Spinal cord (tissue), 10 donors: ENCODE results near the gene ABCD3. TPM values are rescaled to one million over a fixed set of nuclear protein-coding genes. Genes with fewer than 3 reads are reported as not detected.
"Not testable (repeated sequence)": the region's sequence is repeated elsewhere in the genome, so short reads cannot be mapped to it uniquely, and the experiment has no call there.

Experiments
- DNase-seq, 6 donors: peaks; one replicate each; pipeline versions ENCODE4 v3.0.0 to v3.0.0-alpha.2; 2013 to 2015; ENCODE audit warnings: low spot score in 6 of 6, low read depth in 4 of 6
- H3K27ac ChIP-seq: one replicate; pipeline ENCODE4 v1.5.1; 2013; ENCODE audit warnings: low read depth, low read length, control low read depth
- H3K27me3 ChIP-seq: one replicate; pipeline ENCODE4 v1.6.1; 2013; ENCODE audit warnings: low read length; ENCODE audit not compliant: control insufficient read depth, insufficient read depth
- H3K36me3 ChIP-seq: one replicate; pipeline ENCODE4 v1.6.1; 2013; ENCODE audit warnings: low read length; ENCODE audit not compliant: control insufficient read depth, insufficient read depth
- H3K4me1 ChIP-seq: one replicate; pipeline ENCODE4 v1.6.1; 2013; ENCODE audit warnings: low read length; ENCODE audit not compliant: control insufficient read depth, insufficient read depth
- H3K4me3 ChIP-seq: one replicate; pipeline ENCODE4 v1.5.1; 2013; ENCODE audit warnings: low read depth, low read length, control low read depth
- H3K9me3 ChIP-seq: one replicate; pipeline ENCODE4 v1.6.1; 2013; ENCODE audit warnings: low read length; ENCODE audit not compliant: control insufficient read depth, insufficient read depth
- WGBS: methylation state at CpG from one replicate; pipeline ENCODE4 v1.1.5; 2013; ENCODE audit warnings: missing lambda C conversion rate; ENCODE audit not compliant: insufficient coverage; 5-methylcytosine and 5-hydroxymethylcytosine counted together
- long read RNA-seq, 4 donors: transcript quantifications; one replicate each; lab custom pipeline, GENCODE V29; 2026
- polyA plus RNA-seq, 2 donors: library from polyadenylated mRNA; unstranded; fragments of 120-200 nt; gene quantifications; one replicate each; pipeline ENCODE4 v1.2.1, GENCODE V29; 2013; ENCODE audit not compliant: insufficient read length in 2 of 2
- total RNA-seq, 2 donors: library from RNA; depleted of rRNA in 1 of 2; stranded (reverse); fragments of 120-200 nt in 1 of 2; fragments of >200 nt in 1 of 2; gene quantifications; one replicate each; pipeline versions ENCODE4 v1.2.3 to v1.2.4, GENCODE V29; 2013 to 2014
- donor health status: healthy.

The ABCD3 gene
- total RNA-seq: 10 to 100 TPM; 52.9 to 95.5 TPM
- 10 to 100 TPM; 53.7 to 68.3 TPM for polyA plus RNA-seq
- long read RNA-seq, donor 1, partial matches to known transcripts: 14 of 20 reads
- long read RNA-seq, donor 1, other reads (novel, unspliced or antisense): 0 of 20 reads
- long read RNA-seq, donor 2, partial matches to known transcripts: 0 of 3 reads
- long read RNA-seq, donor 2, other reads (novel, unspliced or antisense): 0 of 3 reads
- long read RNA-seq, donor 3, full-length matches to known transcripts: 7 of 13 reads
- long read RNA-seq, donor 3, partial matches to known transcripts: 6 of 13 reads
- long read RNA-seq, donor 3, other reads (novel, unspliced or antisense): 0 of 13 reads
- long read RNA-seq, donor 4, partial matches to known transcripts: 26 of 30 reads
- long read RNA-seq, donor 4, other reads (novel, unspliced or antisense): 0 of 30 reads

DNA sequence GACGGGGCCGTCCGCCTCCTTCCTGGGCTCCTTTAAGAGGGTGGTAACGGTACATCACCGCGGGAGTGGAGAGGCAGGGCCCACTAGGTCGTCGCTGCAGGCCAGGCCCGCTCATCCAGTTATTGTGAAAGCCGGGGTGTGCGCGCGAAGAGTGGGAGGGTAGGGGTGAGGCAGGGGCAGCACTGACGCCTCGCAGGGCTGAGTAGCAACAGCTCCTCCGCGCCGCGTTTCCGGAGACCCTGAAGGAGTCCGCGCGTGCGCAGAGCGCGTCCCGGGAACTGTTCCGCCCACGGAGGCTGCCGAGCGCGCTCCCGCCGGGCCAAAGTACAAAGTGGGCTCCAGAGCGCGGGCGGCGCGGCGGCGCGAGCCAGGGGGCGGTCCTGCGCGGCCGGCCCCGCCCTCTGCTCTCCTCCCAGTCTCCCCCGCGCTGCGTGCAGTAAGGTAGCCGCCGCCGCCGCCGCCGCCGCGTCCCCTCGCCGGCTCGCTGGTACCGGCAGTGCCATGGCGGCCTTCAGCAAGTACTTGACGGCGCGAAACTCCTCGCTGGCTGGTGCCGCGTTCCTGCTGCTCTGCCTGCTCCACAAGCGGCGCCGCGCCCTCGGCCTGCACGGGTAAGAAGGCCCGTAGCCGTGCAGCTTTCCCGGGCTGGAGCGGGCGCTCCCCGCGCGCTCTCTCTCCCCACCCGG lies at the start of gene ABCD3:
TSS of gene ABCD3 (plus strand) at position 412 of the 686 bp plus-strand sequence. CDS start at position 502, 90 bp downstream.
- peak within 1 kb of the TSS; percentile 100 for H3K27ac ChIP-seq
- 0% methylated on average over 84 of the region's 84 CpGs for WGBS

DNA sequence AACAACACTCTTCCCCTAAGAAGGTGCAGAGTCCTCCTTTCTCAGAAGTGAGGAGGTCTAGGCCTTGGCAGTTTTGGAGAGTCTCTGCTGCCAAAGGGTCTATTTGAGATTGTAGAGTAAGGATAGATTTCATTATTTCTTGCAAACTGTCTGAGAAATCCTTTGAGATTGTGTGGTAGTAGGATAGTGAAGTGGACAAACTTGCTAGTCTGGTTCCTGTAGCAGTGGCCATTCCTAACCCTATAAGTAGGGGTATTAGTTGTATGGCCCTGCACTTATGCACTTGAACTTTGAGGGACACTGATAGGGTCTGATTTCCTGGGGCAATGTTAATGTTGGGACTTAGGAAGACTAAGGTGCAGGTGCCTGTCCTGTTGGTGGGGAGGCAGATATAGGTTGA lies 45.4 kb upstream of the ABCD3 start:
- DNase-seq, H3K27ac ChIP-seq, H3K4me3 ChIP-seq, H3K9me3 ChIP-seq, H3K27me3 ChIP-seq, H3K36me3 ChIP-seq, H3K4me1 ChIP-seq: not testable (repeated sequence)

More for the DNA sequence above, at the start of gene ABCD3:
- Histone ChIP-seq H3K9me3 (no peaks in the 10 kb centered on the region), H3K4me1 (peaks cover 8% of the 10 kb centered on the region), H3K27me3 (no peaks in the 10 kb centered on the region), H3K36me3 (no peaks in the 10 kb centered on the region), H3K4me3 (peak within 1 kb of the TSS; percentile 81)
- DNase-seq: peak; percentile 90 to 99 (median 95)

DNA sequence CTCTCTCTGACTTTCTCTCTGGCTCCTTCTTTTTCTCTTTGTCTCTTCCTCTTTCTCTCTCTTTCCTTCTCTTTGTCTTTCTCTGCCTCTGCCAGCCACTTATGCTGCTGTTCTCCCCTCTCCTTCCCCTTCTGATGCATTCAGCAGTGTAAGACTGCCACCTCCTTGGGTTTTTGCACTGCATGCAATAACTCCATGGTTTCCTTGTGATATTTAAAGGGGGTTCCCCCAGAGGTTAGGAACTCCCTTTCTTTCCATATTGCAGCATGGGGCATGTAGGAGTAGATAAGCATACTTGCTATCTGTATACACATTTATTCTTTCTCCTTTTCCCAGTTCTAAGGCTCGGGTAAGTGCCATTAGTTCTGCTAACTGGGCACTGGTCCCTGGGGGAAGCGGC lies 44.9 kb upstream of the ABCD3 start:
- not testable (repeated sequence) for H3K27me3 ChIP-seq, H3K4me3 ChIP-seq, H3K4me1 ChIP-seq, DNase-seq, H3K36me3 ChIP-seq, H3K9me3 ChIP-seq, H3K27ac ChIP-seq
- no CpG with 5 or more reads among the region's 2 CpGs for WGBS

DNA sequence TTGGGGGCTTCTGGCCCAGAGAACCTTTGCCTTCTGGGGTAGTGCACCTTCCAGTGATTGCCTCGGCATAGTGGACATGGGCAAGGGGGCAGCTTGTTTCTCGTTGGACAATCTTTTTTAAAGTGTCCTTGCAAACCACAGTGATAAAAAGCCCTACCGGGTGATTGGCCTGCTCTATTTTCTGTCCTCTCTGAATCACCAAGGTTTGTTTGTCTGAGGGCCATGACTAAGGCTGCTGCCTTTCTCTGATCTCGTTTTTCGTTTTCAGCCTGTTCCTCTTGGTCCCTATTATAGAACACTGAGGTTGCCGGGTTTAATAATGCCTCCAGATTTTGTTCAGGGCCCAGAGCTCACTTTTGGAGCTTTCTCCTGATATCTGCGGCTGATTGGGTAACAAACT lies 42.5 kb upstream of the ABCD3 start:
- not testable (repeated sequence) for H3K4me3 ChIP-seq, H3K27ac ChIP-seq, H3K27me3 ChIP-seq, DNase-seq, H3K36me3 ChIP-seq, H3K4me1 ChIP-seq, H3K9me3 ChIP-seq
- 84% methylated on average over 6 of the region's 7 CpGs for WGBS

DNA sequence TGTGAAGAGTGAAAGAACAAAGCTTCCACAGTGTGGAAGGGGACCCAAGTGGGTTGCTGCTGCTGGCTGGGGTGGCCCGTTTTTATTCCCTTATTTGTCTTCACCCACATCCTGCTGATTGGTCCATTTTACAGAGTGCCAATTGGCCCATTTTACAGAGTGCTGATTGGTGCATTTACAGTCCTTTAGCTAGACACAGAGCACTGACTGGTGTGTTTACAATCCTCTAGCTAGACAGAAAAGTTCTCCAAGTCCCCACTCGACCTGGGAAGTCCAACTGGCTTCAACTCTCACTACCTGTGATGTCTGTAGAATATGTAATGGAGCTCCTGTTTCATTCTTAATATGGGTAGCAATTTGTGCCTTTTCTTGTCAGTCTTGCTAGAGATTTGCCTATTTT lies 39.7 kb upstream of the ABCD3 start:
- H3K27ac ChIP-seq, H3K27me3 ChIP-seq, H3K4me3 ChIP-seq, H3K36me3 ChIP-seq, H3K9me3 ChIP-seq, DNase-seq, H3K4me1 ChIP-seq: not testable (repeated sequence)
- WGBS: 86% methylated on average over 1 of the region's 2 CpGs

DNA sequence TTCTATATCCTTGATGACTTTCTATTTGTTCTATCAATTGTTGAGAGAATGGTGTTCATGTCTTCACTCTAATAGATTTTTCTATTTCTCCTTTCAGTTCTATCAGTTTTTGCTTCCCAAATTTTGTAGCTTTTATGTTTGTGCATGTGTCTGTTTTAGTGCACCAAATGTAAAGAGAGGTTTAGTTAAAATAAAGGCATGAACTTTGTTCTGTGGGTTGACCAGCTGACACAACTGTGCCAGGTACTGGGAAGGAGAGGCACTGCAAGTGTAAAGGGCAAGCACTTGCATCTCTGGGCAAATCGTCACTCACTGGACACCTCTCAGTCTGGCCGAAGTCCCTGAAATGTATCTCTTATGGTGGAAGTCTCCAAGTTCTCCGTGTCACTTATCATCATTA lies 38.6 kb upstream of the ABCD3 start:
- H3K9me3 ChIP-seq: no peaks in the 10 kb centered on the region
- H3K4me1 ChIP-seq: no peaks in the 10 kb centered on the region
- DNase-seq: no peak
- no CpG with 5 or more reads among the region's 3 CpGs for WGBS
- no peaks in the 10 kb centered on the region for H3K27me3 ChIP-seq
- H3K4me3 ChIP-seq: no peak overlapping the region
- H3K27ac ChIP-seq: no peak overlapping the region
- H3K36me3 ChIP-seq: no peaks in the 10 kb centered on the region

DNA sequence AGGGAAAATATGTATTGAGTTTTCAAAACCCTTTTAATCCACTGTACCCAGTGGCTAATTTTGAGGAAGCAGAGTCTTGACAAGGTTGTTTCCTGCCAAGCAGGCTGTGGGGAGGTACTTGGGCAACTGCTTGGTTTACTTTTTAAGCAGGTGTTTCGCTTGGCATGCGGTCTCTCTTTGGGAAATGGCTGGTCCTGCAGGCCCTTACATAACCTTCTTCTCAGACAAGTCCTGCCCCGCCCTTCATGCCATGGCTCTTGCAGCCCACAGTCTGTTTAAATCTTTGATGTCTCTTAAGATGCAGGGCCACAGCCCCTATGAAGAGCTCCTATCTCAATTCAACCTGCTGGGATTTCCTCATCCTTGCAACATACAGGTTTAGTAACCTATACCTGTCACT lies 36.0 kb upstream of the ABCD3 start:
- no peaks in the 10 kb centered on the region for H3K9me3 ChIP-seq
- no peak for DNase-seq
- 87% methylated on average over 3 of the region's 3 CpGs for WGBS

DNA sequence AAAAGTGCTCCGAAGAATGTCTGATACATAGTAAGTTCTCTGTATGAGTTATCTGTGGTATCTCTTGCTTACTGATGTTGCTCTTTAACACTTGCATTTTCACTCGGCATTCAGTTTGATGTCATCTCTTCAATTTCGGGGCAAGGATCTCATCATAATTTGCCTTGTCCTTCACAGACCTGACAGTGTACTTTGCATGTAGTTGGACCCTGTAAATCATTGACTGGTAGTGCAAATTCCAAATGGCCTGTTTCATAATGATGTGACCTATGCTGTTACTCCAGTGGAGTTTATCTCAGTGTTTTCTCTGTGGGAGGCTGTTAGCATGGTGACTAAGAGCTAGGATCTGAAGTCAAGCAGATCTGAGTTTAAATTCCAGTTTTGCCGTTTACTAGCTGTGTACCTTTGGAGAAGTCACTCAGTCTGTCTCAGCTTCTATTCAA lies 34.2 kb upstream of the ABCD3 start:
- H3K36me3 ChIP-seq: no peaks in the 10 kb centered on the region
- no peak overlapping the region for H3K4me3 ChIP-seq
- no peaks in the 10 kb centered on the region for H3K9me3 ChIP-seq
- H3K27me3 ChIP-seq: no peaks in the 10 kb centered on the region
- DNase-seq: no peak
- no peak overlapping the region for H3K27ac ChIP-seq
- WGBS: no CpG with 5 or more reads among the region's 4 CpGs
- H3K4me1 ChIP-seq: no peaks in the 10 kb centered on the region

More for the DNA sequence above, 36.0 kb upstream of the ABCD3 start:
- Histone ChIP-seq H3K27ac (no peak overlapping the region), H3K27me3 (no peaks in the 10 kb centered on the region), H3K36me3 (no peaks in the 10 kb centered on the region), H3K4me3 (no peak overlapping the region), H3K4me1 (no peaks in the 10 kb centered on the region)

DNA sequence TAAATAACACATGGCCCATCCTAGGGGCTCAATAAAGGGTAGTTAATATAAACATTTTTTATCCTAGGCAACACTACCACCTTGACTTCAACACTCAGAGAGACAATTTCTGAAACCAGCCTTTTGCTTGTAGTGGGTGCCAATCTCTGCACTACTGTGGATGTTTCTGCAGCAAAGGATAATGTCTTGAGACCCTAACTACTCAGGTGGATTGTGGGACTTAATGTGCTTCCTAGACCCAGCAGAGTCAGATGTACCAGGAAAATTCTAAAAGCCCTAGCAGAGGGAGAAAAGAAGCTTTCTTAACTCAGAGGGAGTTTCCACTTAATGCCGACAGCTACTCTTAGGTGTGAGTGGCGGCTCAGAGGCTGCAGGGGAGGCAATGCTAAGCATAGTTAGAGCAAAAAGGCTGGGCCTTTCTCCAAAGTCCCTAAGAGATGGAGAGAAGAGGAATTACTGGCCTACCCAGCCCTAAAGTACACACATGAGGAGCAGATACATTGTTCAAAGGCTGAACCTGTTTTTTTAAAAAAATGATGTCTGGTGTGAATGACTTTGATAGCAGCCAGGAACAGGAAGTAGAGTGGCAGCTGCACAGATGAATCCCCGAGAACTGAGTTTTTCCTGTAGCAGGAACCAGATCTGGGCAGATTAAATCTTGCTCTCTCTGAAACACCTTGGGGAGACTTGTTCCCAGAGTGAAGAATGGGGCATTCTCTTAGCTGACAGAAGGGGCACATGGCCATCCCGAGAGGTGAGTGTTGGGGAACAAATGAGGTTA lies 33.5 kb upstream of the ABCD3 start:
- no peaks in the 10 kb centered on the region for H3K4me1 ChIP-seq
- no peaks in the 10 kb centered on the region for H3K27me3 ChIP-seq
- H3K36me3 ChIP-seq: no peaks in the 10 kb centered on the region
- WGBS: 70% methylated on average over 4 of the region's 4 CpGs
- no peak overlapping the region for H3K27ac ChIP-seq
- no peak for DNase-seq
- no peak overlapping the region for H3K4me3 ChIP-seq
- H3K9me3 ChIP-seq: no peaks in the 10 kb centered on the region
